Karpas-422 (cell line): ENCODE data around the gene MRPL42. TPM values are rescaled to one million over a fixed set of nuclear protein-coding genes. Genes with fewer than 3 reads are reported as not detected.
"Not testable (repeated sequence)": the region's sequence is repeated elsewhere in the genome, so short reads cannot be mapped to it uniquely, and the experiment has no call there.

Experiments
- DNase-seq: peaks from one replicate; pipeline ENCODE4 v3.0.0-alpha.2; 2015
- H2AFZ ChIP-seq: fragments of 200-600 bp; sonication (generic); 2 replicates; pipeline ENCODE4 v1.6.1; 2014; ENCODE audit warnings: antibody characterized with exemption, low read length, mixed read lengths
- H3K27ac ChIP-seq: fragments of 200-600 bp; sonication (generic); 2 replicates; pipeline ENCODE4 v1.5.1; 2014; ENCODE audit warnings: mild to moderate bottlenecking, low read length, moderate library complexity
- H3K27me3 ChIP-seq: fragments of 200-600 bp; sonication (generic); 2 replicates; pipeline ENCODE4 v1.6.1; 2014; ENCODE audit warnings: low read length, mixed read lengths
- H3K36me3 ChIP-seq: fragments of 200-600 bp; sonication (generic); 2 replicates; pipeline ENCODE4 v1.6.1; 2014; ENCODE audit warnings: low read length, mixed read lengths; ENCODE audit not compliant: insufficient read depth
- H3K4me1 ChIP-seq: fragments of 200-600 bp; sonication (generic); 2 replicates; pipeline ENCODE4 v1.6.1; 2014; ENCODE audit warnings: mild to moderate bottlenecking, low read length, mixed read lengths
- H3K4me2 ChIP-seq: fragments of 200-600 bp; sonication (generic); 2 replicates; pipeline ENCODE4 v1.6.1; 2014; ENCODE audit warnings: low read length, low read depth, mild to moderate bottlenecking; ENCODE audit not compliant: poor library complexity, severe bottlenecking
- H3K4me3 ChIP-seq: fragments of 200-600 bp; sonication (generic); 2 replicates; pipeline ENCODE4 v1.5.1; 2014; ENCODE audit warnings: mild to moderate bottlenecking, antibody characterized with exemption, low read length, mixed read lengths
- H3K79me2 ChIP-seq: fragments of 200-600 bp; sonication (generic); 2 replicates; pipeline ENCODE4 v1.6.1; 2014; ENCODE audit warnings: mild to moderate bottlenecking, low read length, mixed read lengths
- H3K9ac ChIP-seq: fragments of 200-600 bp; sonication (generic); 2 replicates; pipeline ENCODE4 v1.6.0; 2014; ENCODE audit warnings: low read length
- H3K9me2 ChIP-seq: fragments of 200-600 bp; sonication (generic), shearing (Covaris generic); replicated peaks from 2 replicates; pipeline ENCODE4 v1.6.0; 2014; ENCODE audit warnings: mild to moderate bottlenecking, low read length, moderate library complexity; ENCODE audit not compliant: insufficient read depth
- H3K9me3 ChIP-seq: fragments of 300-700, 200-600 bp; sonication (generic); 2 replicates; pipeline ENCODE4 v1.6.1; 2014; ENCODE audit warnings: low read length, mixed read lengths
- H4K20me1 ChIP-seq: fragments of 200-600 bp; sonication (generic); 2 replicates; pipeline ENCODE4 v1.6.1; 2014; ENCODE audit warnings: mild to moderate bottlenecking, antibody characterized with exemption, low read length, low read depth; ENCODE audit not compliant: insufficient read depth
- total RNA-seq: library from RNA; depleted of rRNA; stranded (reverse); fragments of >200 nt; shearing (Covaris generic); gene quantifications from 2 replicates; pipeline ENCODE4 v1.2.3, GENCODE V29; 2014; ENCODE audit warnings: low replicate concordance

The MRPL42 gene
- total RNA-seq, 1 experiment from 2014 or later, result 131 TPM

- Histone ChIP-seq H3K4me1 (no peaks in the 10 kb centered on the region), H3K27me3 (no peaks in the 10 kb centered on the region), H2AFZ (no peak overlapping the region), H3K4me2 (no peak overlapping the region), H4K20me1 (no peaks in the 10 kb centered on the region), H3K9me3 (no peaks in the 10 kb centered on the region), H3K9ac (no peak overlapping the region), H3K9me2 (no peaks in the 10 kb centered on the region), H3K79me2 (peaks cover 4% of the 10 kb centered on the region; the same call in 1 of the 2 replicates), H3K36me3 (peaks cover 7% of the 10 kb centered on the region; the same call in 1 of the 2 replicates), H3K27ac (no peak overlapping the region), H3K4me3 (no peak overlapping the region)
- no peak for DNase-seq
These were observed 30.1 kb downstream of the MRPL42 start for GRCh38 chr12:93497456-93497855.

GRCh38 chr12:93498813-93499212 lies 31.5 kb downstream of the MRPL42 start:
- H3K79me2 ChIP-seq, H2AFZ ChIP-seq, H3K27me3 ChIP-seq, DNase-seq, H3K27ac ChIP-seq, H3K4me2 ChIP-seq, H3K4me1 ChIP-seq, H3K9me2 ChIP-seq, H3K9me3 ChIP-seq, H3K4me3 ChIP-seq, H4K20me1 ChIP-seq, H3K9ac ChIP-seq: not testable (repeated sequence)
- H3K36me3 ChIP-seq, result peaks cover 10% of the 10 kb centered on the region; the same call in 1 of the 2 replicates

GRCh38 chr12:93500201-93500600 lies 32.9 kb downstream of the MRPL42 start:
- no peak overlapping the region for H3K4me3 ChIP-seq
- no peaks in the 10 kb centered on the region for H3K4me1 ChIP-seq
- H3K27ac ChIP-seq, result no peak overlapping the region
- 0 out of 2 replicates have a peak, but pooled peaks cover 3% of the 10 kb centered on the region for H3K79me2 ChIP-seq
- no peak overlapping the region for H3K4me2 ChIP-seq
- no peaks in the 10 kb centered on the region for H4K20me1 ChIP-seq
- no peak overlapping the region for H3K9ac ChIP-seq
- no peaks in the 10 kb centered on the region for H3K9me3 ChIP-seq
- H3K36me3 ChIP-seq, result peaks cover 4% of the 10 kb centered on the region; the same call in 1 of the 2 replicates
- no peaks in the 10 kb centered on the region for H3K9me2 ChIP-seq
- DNase-seq, result no peak
- H3K27me3 ChIP-seq, result no peaks in the 10 kb centered on the region
- H2AFZ ChIP-seq, result no peak overlapping the region

- no peaks in the 10 kb centered on the region for H3K9me2 ChIP-seq
- no peaks in the 10 kb centered on the region for H3K4me1 ChIP-seq
- no peak overlapping the region for H2AFZ ChIP-seq
- no peak overlapping the region for H3K9ac ChIP-seq
- no peaks in the 10 kb centered on the region for H3K79me2 ChIP-seq
- no peak overlapping the region for H3K4me2 ChIP-seq
- H4K20me1 ChIP-seq, result no peaks in the 10 kb centered on the region
- H3K9me3 ChIP-seq, result no peaks in the 10 kb centered on the region
- no peak overlapping the region for H3K27ac ChIP-seq
- no peak overlapping the region for H3K4me3 ChIP-seq
- H3K36me3 ChIP-seq, result peaks cover 4% of the 10 kb centered on the region; the same call in 1 of the 2 replicates
- no peak for DNase-seq
- no peaks in the 10 kb centered on the region for H3K27me3 ChIP-seq
These were observed 33.4 kb downstream of the MRPL42 start for GRCh38 chr12:93500667-93501066.

- Histone ChIP-seq H3K4me1 (no peaks in the 10 kb centered on the region), H3K9ac (no peak overlapping the region), H3K79me2 (no peaks in the 10 kb centered on the region), H3K36me3 (peaks cover 4% of the 10 kb centered on the region; the same call in 1 of the 2 replicates), H3K9me2 (no peaks in the 10 kb centered on the region), H4K20me1 (no peaks in the 10 kb centered on the region), H3K4me2 (no peak overlapping the region), H2AFZ (no peak overlapping the region), H3K27ac (no peak overlapping the region), H3K27me3 (no peaks in the 10 kb centered on the region), H3K9me3 (no peaks in the 10 kb centered on the region), H3K4me3 (no peak overlapping the region)
- DNase-seq, result peak; percentile 71
These were observed 35.7 kb downstream of the MRPL42 start for GRCh38 chr12:93502802-93503623.

- no peaks in the 10 kb centered on the region for H3K9me3 ChIP-seq
- no peak overlapping the region for H2AFZ ChIP-seq
- no peaks in the 10 kb centered on the region for H3K9me2 ChIP-seq
- H3K4me2 ChIP-seq, result no peak overlapping the region
- no peak overlapping the region for H3K27ac ChIP-seq
- no peak overlapping the region for H3K4me3 ChIP-seq
- 0 out of 2 replicates have a peak, but pooled peaks cover 4% of the 10 kb centered on the region for H3K36me3 ChIP-seq
- 0 out of 2 replicates have a peak, but pooled peaks cover 7% of the 10 kb centered on the region for H4K20me1 ChIP-seq
- no peak for DNase-seq
- H3K27me3 ChIP-seq, result no peaks in the 10 kb centered on the region
- H3K4me1 ChIP-seq, result no peaks in the 10 kb centered on the region
- no peak overlapping the region for H3K9ac ChIP-seq
- no peaks in the 10 kb centered on the region for H3K79me2 ChIP-seq
These were observed 39.9 kb downstream of the MRPL42 start for GRCh38 chr12:93507165-93507564.

GRCh38 chr12:93509506-93509905 lies 42.2 kb downstream of the MRPL42 start:
- no peak overlapping the region for H3K4me2 ChIP-seq
- no peaks in the 10 kb centered on the region for H3K4me1 ChIP-seq
- no peaks in the 10 kb centered on the region for H3K9me3 ChIP-seq
- H3K36me3 ChIP-seq, result no peaks in the 10 kb centered on the region
- H2AFZ ChIP-seq, result no peak overlapping the region
- H4K20me1 ChIP-seq, result 0 out of 2 replicates have a peak, but pooled peaks cover 7% of the 10 kb centered on the region
- DNase-seq, result no peak
- H3K79me2 ChIP-seq, result no peaks in the 10 kb centered on the region
- H3K9ac ChIP-seq, result no peak overlapping the region
- H3K27ac ChIP-seq, result no peak overlapping the region
- no peak overlapping the region for H3K4me3 ChIP-seq
- no peaks in the 10 kb centered on the region for H3K9me2 ChIP-seq
- H3K27me3 ChIP-seq, result no peaks in the 10 kb centered on the region

- H3K9me3 ChIP-seq, result no peaks in the 10 kb centered on the region
- no peak overlapping the region for H3K4me3 ChIP-seq
- H3K4me1 ChIP-seq, result no peaks in the 10 kb centered on the region
- no peak overlapping the region for H3K9ac ChIP-seq
- H4K20me1 ChIP-seq, result 0 out of 2 replicates have a peak, but pooled peaks cover 5% of the 10 kb centered on the region
- DNase-seq, result no peak
- H3K36me3 ChIP-seq, result no peaks in the 10 kb centered on the region
- no peak overlapping the region for H3K27ac ChIP-seq
- H2AFZ ChIP-seq, result no peak overlapping the region
- H3K79me2 ChIP-seq, result no peaks in the 10 kb centered on the region
- H3K4me2 ChIP-seq, result no peak overlapping the region
- no peaks in the 10 kb centered on the region for H3K27me3 ChIP-seq
- H3K9me2 ChIP-seq, result no peaks in the 10 kb centered on the region
These were observed 47.5 kb downstream of the MRPL42 start for GRCh38 chr12:93514853-93515252.
